KMS-11 (cell line): Measurements from ENCODE around the gene PIK3C2B.

Experiments
- H2AFZ ChIP-seq: fragments of 200-600 bp; sonication (generic); 2 replicates; pipeline ENCODE4 v1.6.1; 2016; ENCODE audit warnings: antibody characterized with exemption, mixed run types, low read depth
- H3K27ac ChIP-seq: fragments of 200-600 bp; sonication (generic); 2 replicates; pipeline ENCODE4 v1.6.1; 2016; ENCODE audit warnings: mild to moderate bottlenecking, mixed run types
- H3K27me3 ChIP-seq: fragments of 200-600 bp; sonication (generic); 2 replicates; pipeline ENCODE4 v1.6.1; 2017; ENCODE audit warnings: mild to moderate bottlenecking, low read depth, mixed run types, moderate library complexity; ENCODE audit not compliant: insufficient read depth
- H3K36me3 ChIP-seq: fragments of 200-600 bp; sonication (generic); 2 replicates; pipeline ENCODE4 v1.6.1; 2017; ENCODE audit warnings: mild to moderate bottlenecking, mixed run types; ENCODE audit not compliant: insufficient read depth
- H3K4me1 ChIP-seq: fragments of 200-600 bp; sonication (generic); 2 replicates; pipeline ENCODE4 v1.6.1; 2016; ENCODE audit warnings: mild to moderate bottlenecking, low read depth, mixed run types; ENCODE audit not compliant: poor library complexity, severe bottlenecking
- H3K4me2 ChIP-seq: fragments of 200-600 bp; sonication (generic); 2 replicates; pipeline ENCODE4 v1.7.0; 2016; ENCODE audit warnings: mild to moderate bottlenecking, mixed run types
- H3K4me3 ChIP-seq: fragments of 200-600 bp; sonication (generic); IDR thresholded peaks from 2 replicates; pipeline ENCODE4 v1.6.1; 2017; ENCODE audit warnings: low read depth, low read length, mixed read lengths; ENCODE audit not compliant: insufficient read depth
- H3K79me2 ChIP-seq: fragments of 200-600 bp; sonication (generic); 2 replicates; pipeline ENCODE4 v1.6.1; 2016; ENCODE audit warnings: low read depth, mixed run types; ENCODE audit not compliant: insufficient read depth
- H3K9ac ChIP-seq: fragments of 200-600 bp; sonication (generic); 2 replicates; pipeline ENCODE4 v1.6.1; 2016; ENCODE audit warnings: mild to moderate bottlenecking, mixed run types
- H4K20me1 ChIP-seq: fragments of 200-600 bp; sonication (generic); 2 replicates; pipeline ENCODE4 v1.6.1; 2016; ENCODE audit warnings: mild to moderate bottlenecking, mixed run types; ENCODE audit not compliant: insufficient read depth
- CTCF ChIP-seq: fragments of 200-600 bp; sonication (generic); conservative IDR thresholded peaks from 2 replicates; pipeline ENCODE4 v1.6.1; 2017; ENCODE audit warnings: low read depth, mild to moderate bottlenecking, antibody characterized with exemption, low read length, moderate library complexity, mixed read lengths

Gene PIK3C2B

GRCh38 chr1:204473400-204473965, 21.1 kb downstream of the PIK3C2B start:
- H3K27ac ChIP-seq: no peak overlapping the region
- no peak for TF ChIP-seq CTCF
- no peak overlapping the region for H3K4me2 ChIP-seq
- H2AFZ ChIP-seq: no peak overlapping the region
- H3K4me3 ChIP-seq: no peak overlapping the region
- H3K27me3 ChIP-seq: no peaks in the 10 kb centered on the region
- H3K9ac ChIP-seq: no peak overlapping the region
- no peaks in the 10 kb centered on the region for H4K20me1 ChIP-seq
- no peaks in the 10 kb centered on the region for H3K79me2 ChIP-seq
- no peaks in the 10 kb centered on the region for H3K36me3 ChIP-seq
- no peaks in the 10 kb centered on the region for H3K4me1 ChIP-seq

DNA sequence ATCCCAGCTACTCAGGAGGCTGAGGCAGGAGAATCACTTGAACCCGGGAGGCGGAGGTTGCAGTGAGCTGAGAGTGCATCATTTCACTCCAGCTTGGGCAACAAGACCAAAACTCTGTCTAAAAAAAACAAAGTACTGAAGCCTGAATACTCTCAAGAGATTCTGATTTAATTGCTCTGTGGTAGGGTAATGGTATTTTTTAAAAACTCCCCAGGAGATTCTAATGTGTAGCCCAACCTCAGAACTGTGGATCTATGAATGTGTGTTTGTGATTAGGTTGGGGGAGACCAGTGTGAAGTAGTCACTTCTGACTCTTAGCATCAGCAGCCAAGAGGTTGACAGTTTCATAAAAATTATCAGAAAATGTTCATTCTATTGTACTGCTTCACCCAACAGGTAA, 21.9 kb downstream of the PIK3C2B start:
- no peak overlapping the region for H3K27ac ChIP-seq
- no peak overlapping the region for H3K4me3 ChIP-seq
- no peak for TF ChIP-seq CTCF
- no peaks in the 10 kb centered on the region for H3K79me2 ChIP-seq
- H3K27me3 ChIP-seq: no peaks in the 10 kb centered on the region
- no peaks in the 10 kb centered on the region for H3K36me3 ChIP-seq
- no peaks in the 10 kb centered on the region for H4K20me1 ChIP-seq
- no peak overlapping the region for H3K4me2 ChIP-seq
- H3K4me1 ChIP-seq: no peaks in the 10 kb centered on the region
- H2AFZ ChIP-seq: no peak overlapping the region
- H3K9ac ChIP-seq: no peak overlapping the region

GRCh38 chr1:204471687-204472086, 22.9 kb downstream of the PIK3C2B start:
- no peaks in the 10 kb centered on the region for H4K20me1 ChIP-seq
- H3K9ac ChIP-seq: no peak overlapping the region
- no peak overlapping the region for H3K27ac ChIP-seq
- H2AFZ ChIP-seq: no peak overlapping the region
- no peak overlapping the region for H3K4me2 ChIP-seq
- H3K27me3 ChIP-seq: no peaks in the 10 kb centered on the region
- H3K4me1 ChIP-seq: no peaks in the 10 kb centered on the region
- no peaks in the 10 kb centered on the region for H3K79me2 ChIP-seq
- no peaks in the 10 kb centered on the region for H3K36me3 ChIP-seq
- H3K4me3 ChIP-seq: no peak overlapping the region
- TF ChIP-seq CTCF: no peak

DNA sequence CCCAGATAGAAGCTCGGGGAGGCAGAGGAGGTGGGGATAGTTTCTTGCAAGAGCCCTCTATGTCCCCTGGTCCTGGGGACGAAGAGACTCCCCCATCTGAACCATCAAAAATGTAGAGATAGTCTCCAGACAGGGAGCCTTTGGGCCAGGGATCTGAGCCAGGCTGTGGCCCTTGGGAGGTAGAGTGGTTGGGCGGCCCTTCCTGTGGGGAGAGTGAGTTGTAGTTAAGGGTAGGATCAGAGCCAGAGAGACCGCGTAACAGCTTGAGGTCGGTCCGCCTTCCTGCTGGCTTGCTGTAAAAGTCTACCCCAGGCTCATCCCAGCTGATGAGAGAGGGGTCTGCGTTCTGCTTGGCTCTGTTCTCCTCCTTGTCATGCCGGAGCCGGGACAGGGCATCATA, 25.3 kb downstream of the PIK3C2B start:
- TF ChIP-seq CTCF: no peak
- Histone ChIP-seq H2AFZ (no peak overlapping the region), H4K20me1 (no peaks in the 10 kb centered on the region), H3K27me3 (no peaks in the 10 kb centered on the region), H3K4me3 (no peak overlapping the region), H3K9ac (no peak overlapping the region), H3K4me1 (no peaks in the 10 kb centered on the region), H3K36me3 (no peaks in the 10 kb centered on the region), H3K27ac (no peak overlapping the region), H3K79me2 (no peaks in the 10 kb centered on the region), H3K4me2 (no peak overlapping the region)
